Activated CD8-positive, alpha-beta memory T cell treated with anti-CD3 and anti-CD28 coated beads for 24 hours (primary cell): Measurements from ENCODE around the gene MTHFD1.
A peak's percentile ranks its signal among the peaks of the same experiment; 100 is the strongest.
"Not testable (repeated sequence)": the region's sequence is repeated elsewhere in the genome, so short reads cannot be mapped to it uniquely, and the experiment has no call there.

Experiments
- DNase-seq: peaks from one replicate; pipeline ENCODE4 v3.0.0-alpha.2; 2020

Gene MTHFD1

GRCh38 chr14:64387782-64388532 lies at the start of gene MTHFD1:
Gene MTHFD1 (plus strand): TSS chr14:64388353. CDS start chr14:64388428, 75 bp downstream.
- DNase-seq: peak; percentile 98

DNA sequence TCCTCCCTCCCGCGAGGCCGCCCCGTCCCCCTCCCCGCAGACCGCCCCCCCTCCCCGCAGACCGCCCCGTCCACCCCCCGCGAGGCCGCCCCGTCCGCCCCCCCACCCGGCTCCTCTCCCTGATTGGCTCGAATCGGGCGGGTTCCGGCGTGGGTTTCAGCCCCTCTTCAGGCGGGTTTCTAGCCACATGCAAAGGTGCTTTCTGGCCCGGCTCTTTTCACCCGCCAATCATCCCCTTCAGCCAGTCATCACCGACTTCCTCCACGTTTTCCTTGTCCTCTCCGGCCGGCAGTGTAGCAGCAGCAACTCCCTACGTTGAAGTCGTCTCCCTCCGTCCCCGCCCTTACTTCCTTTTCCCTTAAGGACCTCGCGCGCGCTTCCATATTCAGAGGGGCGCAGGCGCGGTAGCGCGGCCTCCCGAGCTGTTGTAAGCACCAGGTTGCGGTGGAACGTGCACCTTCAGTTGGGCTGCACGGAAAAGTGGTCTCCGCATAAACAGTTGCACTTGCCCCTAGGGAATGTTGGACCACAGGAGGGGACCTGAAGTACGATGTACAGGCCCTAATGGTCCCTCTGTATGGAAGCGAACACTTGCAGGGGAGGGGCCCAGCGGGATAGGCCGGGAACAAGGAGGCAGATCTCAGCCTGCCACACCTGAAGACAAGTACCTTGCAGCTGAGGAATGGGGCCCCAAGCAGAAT lies 49.4 kb upstream of the MTHFD1 start:
- DNase-seq: peak; percentile 95

DNA sequence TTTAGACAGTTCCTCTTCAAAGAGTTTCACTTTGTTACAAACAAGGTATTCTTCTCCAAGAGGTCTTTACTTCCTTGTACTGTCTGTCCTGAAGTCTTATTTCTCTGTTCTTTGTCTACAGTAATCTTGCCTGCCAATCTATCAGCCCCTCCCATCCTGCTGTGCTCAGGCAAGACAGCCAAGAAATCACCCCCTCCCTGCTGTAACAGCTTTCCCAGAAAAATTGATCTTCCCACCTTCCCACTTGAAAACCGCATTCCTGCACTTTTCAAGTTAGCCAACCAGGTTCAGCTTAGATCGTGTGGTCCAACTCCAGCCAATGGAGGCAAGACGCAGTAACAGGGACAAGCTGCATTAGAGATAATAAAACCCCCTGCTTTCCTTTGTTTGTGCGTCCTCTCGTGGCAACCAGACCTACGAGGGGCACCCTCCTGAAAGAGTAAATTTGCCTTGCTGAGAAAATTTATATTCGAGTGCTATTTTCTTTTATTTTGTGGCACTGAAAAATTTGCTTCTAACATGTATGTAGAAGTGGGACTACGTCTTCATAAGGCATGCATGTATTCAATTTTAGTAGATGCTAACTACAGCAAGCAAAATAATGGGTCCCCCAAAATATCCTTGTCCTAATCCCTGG lies 47.5 kb upstream of the MTHFD1 start:
- DNase-seq: no peak

- no peak for DNase-seq
Measured at GRCh38 chr14:64347748-64348147, 40.4 kb upstream of the MTHFD1 start.

DNA sequence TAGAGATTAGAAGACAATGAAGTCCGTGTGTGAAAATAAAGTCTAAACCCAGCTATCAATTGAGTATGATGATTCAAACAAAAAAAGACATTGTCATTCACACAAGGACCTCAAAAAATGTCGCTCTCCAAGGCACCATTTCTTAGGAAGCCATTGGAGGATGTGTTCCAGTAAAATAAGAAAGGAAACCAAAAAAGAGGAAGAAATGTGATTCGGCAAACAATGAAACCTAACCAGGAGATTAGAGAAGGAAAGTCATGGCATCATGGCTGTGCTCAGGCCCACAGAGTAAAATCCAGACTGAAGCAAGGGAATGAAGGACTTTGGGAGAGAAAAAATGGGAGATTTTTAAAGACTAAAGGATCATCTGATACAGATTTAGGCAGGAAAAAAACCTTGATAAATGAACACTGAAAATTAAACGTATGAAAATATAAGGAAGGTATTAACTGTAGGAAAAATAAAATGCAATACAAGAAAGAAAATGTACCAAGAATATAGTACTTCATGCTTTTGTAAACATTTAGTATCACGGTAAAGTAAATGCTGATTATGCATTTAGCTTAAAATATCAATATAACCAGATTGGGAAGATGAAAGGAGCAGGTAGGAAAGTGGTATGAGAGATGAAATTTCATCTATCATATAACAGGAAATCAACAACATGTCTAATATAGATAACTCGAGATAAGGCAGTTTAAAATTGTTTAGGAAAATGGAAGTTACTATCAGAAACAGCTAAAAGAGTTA lies 38.2 kb upstream of the MTHFD1 start:
- DNase-seq: no peak

- DNase-seq: no peak
Measured at GRCh38 chr14:64363265-64363846, 24.8 kb upstream of the MTHFD1 start.

DNA sequence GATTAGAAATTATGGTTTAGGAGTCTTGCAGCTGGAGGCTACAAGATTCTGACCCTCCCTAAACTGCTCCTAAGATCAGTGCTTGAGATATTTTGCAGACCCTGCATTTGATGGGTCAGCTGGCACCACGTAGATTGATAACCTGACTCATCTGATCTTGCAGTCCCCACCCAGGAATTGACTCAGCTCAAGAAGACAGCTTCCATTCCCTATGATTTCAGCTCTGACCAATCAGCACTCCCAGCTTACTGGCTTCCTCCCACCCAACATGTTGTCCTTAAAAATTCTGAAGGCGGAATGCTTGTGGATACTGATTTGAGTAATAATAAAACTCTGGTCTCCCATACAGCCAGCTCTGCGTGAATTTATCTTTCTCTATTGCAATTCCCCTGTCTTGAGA lies 23.2 kb upstream of the MTHFD1 start:
- DNase-seq: no peak

DNA sequence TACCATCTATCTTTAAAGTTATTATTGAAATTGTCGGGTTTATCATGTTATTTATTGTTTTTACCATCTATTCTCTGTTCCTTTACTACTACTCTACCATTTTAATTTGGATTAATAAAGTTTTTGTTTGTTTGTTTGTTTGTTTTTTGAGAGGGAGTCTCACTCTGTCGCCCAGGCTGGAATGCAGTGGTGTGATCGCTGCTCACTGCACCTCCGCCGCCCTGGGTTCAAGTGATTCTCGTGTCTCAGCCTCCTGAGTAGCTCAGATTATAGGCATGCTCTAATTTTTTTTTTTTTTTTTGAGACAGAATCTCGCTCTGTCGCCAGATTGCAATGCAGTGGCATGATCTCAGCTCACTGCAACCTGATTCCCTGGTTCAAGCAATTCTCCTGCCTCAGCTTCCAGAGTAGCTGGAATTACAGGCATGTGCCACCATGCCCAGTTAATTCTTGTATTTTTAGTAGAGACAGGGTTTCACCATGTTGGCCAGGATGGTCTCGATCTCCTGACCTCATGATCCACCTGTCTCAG lies 22.7 kb upstream of the MTHFD1 start:
- DNase-seq: not testable (repeated sequence)

GRCh38 chr14:64369201-64369600 lies 19.0 kb upstream of the MTHFD1 start:
- no peak for DNase-seq

GRCh38 chr14:64387232-64387781 lies 846 bp upstream of the MTHFD1 start:
- no peak for DNase-seq

- DNase-seq: no peak
Measured at GRCh38 chr14:64388533-64389285, 556 bp downstream of the MTHFD1 start.

DNA sequence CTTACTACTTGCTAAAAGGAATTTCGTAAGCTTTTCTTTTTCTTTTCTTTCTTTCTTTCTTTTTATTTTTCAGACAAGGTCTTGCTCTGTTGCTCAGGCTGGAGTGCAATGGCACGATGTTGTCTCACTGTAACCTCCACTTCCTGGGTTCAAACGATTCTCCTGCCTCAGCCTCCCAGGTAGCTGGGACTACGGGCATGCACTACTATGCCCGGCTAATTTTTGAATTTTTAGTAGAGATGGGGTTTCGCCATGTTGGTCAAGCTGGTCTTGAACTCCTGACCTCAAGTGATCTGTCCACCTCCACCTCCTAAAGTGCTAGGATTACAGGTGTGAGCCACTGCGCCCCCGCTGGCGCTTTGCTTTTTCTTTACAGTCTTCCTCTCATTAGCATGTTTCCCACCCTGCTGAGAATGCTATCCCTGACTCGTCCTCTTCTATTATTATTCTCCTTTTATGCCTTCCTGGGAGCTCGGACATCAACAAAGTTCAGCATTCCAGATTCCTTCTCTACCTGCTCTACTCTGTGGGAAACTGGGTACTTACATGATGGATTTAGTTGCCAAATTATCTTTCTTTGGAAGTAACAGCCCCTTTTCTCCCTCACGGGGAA lies 3.1 kb downstream of the MTHFD1 start:
- DNase-seq: no peak

DNA sequence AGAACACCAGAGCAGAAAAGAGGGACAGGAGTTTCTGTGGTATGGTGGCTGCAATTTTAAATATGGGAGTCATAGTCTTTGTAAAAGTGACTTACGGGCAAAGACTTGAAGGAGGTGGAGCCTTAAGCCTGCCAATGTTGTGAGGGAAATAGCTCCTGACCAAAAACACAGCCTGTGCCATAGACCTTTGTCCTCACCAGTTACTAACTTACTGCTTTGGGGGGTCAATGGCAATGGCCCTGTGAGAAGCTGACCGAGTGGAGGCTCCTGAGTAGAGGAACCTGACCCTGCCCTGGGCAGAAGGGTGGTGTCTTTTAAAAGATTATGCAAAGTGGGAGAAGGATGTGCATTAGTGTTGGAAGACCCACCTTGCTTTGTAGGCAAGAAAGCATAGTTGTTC lies 3.8 kb downstream of the MTHFD1 start:
- no peak for DNase-seq

- not testable (repeated sequence) for DNase-seq
Measured at GRCh38 chr14:64393189-64393726, 5.1 kb downstream of the MTHFD1 start.

- DNase-seq: no peak
Measured at GRCh38 chr14:64394423-64394822, 6.3 kb downstream of the MTHFD1 start.

- DNase-seq: no peak
Measured at GRCh38 chr14:64394977-64395633, 7.0 kb downstream of the MTHFD1 start.

DNA sequence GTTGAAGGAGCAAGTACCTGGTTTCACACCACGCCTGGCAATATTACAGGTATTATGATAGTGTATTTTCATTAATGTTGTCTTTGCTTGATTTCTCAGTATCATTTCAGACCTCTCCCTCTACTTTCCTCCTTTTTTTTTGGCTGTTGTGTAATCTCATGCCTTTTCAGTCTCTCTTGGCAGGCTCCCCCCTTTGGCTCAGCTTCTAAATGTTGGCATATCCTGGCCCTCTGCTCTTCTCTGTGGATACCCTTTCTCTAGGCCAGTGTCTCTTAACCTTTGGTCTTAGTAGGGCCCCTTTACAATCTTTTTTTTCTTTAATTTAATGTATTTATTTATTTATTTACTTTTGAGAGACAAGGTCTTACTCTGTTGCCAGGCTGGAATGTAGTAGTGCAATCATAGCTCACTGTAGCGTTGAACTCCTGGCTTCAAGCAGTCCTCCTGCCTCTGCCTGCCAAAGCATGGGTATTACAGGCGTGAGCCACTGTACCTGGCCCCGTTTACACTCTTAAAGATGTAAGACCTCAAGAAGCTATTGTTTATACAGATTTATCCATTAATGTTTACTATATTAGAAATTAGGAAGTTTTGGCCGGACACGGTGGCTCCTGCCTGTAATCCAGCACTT lies 12.8 kb downstream of the MTHFD1 start:
- DNase-seq: no peak

GRCh38 chr14:64401949-64402348 lies 13.8 kb downstream of the MTHFD1 start:
- DNase-seq: no peak

DNA sequence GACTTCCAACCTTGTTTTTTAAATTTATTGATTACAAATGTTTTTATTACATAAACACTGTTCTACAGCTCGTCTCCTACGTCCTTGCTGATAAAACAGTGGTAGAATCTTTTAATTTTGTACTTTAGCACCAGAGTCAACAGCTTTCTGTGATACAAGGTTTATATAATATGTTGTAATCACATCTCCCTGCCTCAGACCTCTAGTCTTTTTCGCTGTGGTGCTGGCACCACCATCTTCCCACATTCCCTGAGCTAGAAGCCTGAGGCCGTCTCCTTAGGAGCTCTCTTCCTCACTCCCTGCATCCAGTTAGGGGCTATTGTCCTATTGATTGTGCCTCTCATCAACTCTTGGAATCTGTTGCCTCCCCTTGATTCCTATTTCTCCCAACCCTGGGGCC lies 17.1 kb downstream of the MTHFD1 start:
- DNase-seq: no peak

GRCh38 chr14:64407329-64407728 lies 19.2 kb downstream of the MTHFD1 start:
- no peak for DNase-seq
